Measurements from ENCODE around the gene GPR156. TPM values are rescaled to one million over a fixed set of nuclear protein-coding genes. Genes with fewer than 3 reads are reported as not detected.

Gene GPR156
- total and polyA plus RNA-seq, 2 donors (not counting 3 experiments of a cell fraction or from before 2014, with no cell fraction given) = 0.14 to 0.27 TPM

DNA sequence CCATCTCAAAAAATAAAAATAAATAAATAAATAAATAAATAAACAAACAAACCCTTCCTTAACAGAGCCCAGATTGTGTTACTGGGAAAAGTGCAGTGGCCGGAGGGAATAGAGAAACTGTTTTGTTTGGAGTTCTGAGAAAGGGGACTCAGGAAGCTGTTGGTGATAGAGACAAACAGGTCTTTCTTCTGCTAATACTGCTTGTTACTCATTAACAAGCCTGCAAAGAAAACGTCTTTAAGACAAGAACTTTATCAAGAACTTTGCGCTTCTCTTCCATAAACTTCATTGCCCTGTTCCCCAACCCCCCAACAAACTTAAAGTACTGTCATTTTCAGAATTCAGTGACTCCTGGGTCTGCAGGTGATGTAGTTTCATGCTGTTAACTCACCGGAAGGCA lies 122.0 kb downstream of the GPR156 start:
- Histone ChIP-seq H3K4me1 (ENCODE audit: control insufficient read depth, extremely low read depth, insufficient read depth, low read length) (no peaks in the 10 kb centered on the region), H3K36me3 (ENCODE audit: control insufficient read depth in 2 of 2, extremely low read depth in 1 of 2, insufficient read depth in 2 of 2, low read length in 2 of 2) (no peaks in the 10 kb centered on the region), H3K27ac (ENCODE audit: insufficient read depth, low read depth, low read length) (no peak overlapping the region), H3K9me3 (replicated peaks; ENCODE audit: control insufficient read depth, insufficient read depth, low read length) (no peaks in the 10 kb centered on the region), H3K4me2 (ENCODE audit: insufficient read depth, low read length) (no peak overlapping the region), H3K79me2 (ENCODE audit: control insufficient read depth, insufficient read depth, low read length) (no peaks in the 10 kb centered on the region), H4K20me1 (replicated peaks; ENCODE audit: control insufficient read depth, extremely low read depth, insufficient read depth, low read length) (no peaks in the 10 kb centered on the region), H3K27me3 (ENCODE audit: control insufficient read depth in 2 of 2, insufficient read depth in 2 of 2, low read length in 2 of 2) (peaks cover 2 to 3% of the 10 kb centered on the region in 2 experiments), H2AFZ (ENCODE audit: low read depth, low read length) (no peak overlapping the region), H3K4me3 (replicated peaks in 1 of 3; ENCODE audit: insufficient read depth in 1 of 3, low read depth in 1 of 3, low read length in 3 of 3) (no peak overlapping the region), H3K9me1 (replicated peaks; ENCODE audit: control insufficient read depth, extremely low read depth, insufficient read depth, low read length) (no peaks in the 10 kb centered on the region), H3K9ac (replicated peaks; ENCODE audit: extremely low read depth, insufficient read depth, low read length) (no peak overlapping the region)
- DNase-seq (ENCODE audit: low read depth, low spot score) (no peak), FAIRE-seq (no peak)
- CTCF ChIA-PET = interaction anchor here (1.6 kb wide), 1 partner anchor 9 kb away, joined by 3 read pairs; no protein-coding TSS in a partner anchor
- POLR2A ChIA-PET = no interaction called here
- no TSS peak for BruUV-seq (replicated peaks)
- no peak for TF ChIP-seq FOS (IDR thresholded peaks at IDR 0.05; ENCODE audit: borderline replicate concordance, insufficient read depth, low read length)
- TF ChIP-seq, protein P1, sequence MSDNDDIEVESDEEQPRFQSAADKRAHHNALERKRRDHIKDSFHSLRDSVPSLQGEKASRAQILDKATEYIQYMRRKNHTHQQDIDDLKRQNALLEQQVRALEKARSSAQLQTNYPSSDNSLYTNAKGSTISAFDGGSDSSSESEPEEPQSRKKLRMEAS (IDR thresholded peaks at IDR 0.05; ENCODE audit: insufficient read depth, insufficient read length) = no peak
- TF ChIP-seq POLR2AphosphoS5 (IDR thresholded peaks at IDR 0.05; ENCODE audit: insufficient read depth, low read depth, low read length) = no peak
- no peak for TF ChIP-seq POLR2A (IDR thresholded peaks at IDR 0.05; ENCODE audit: low read depth, low read length)
- TF ChIP-seq, protein P2, sequence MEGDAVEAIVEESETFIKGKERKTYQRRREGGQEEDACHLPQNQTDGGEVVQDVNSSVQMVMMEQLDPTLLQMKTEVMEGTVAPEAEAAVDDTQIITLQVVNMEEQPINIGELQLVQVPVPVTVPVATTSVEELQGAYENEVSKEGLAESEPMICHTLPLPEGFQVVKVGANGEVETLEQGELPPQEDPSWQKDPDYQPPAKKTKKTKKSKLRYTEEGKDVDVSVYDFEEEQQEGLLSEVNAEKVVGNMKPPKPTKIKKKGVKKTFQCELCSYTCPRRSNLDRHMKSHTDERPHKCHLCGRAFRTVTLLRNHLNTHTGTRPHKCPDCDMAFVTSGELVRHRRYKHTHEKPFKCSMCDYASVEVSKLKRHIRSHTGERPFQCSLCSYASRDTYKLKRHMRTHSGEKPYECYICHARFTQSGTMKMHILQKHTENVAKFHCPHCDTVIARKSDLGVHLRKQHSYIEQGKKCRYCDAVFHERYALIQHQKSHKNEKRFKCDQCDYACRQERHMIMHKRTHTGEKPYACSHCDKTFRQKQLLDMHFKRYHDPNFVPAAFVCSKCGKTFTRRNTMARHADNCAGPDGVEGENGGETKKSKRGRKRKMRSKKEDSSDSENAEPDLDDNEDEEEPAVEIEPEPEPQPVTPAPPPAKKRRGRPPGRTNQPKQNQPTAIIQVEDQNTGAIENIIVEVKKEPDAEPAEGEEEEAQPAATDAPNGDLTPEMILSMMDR (IDR thresholded peaks at IDR 0.05; ENCODE audit: extremely low read depth in 1 of 2, insufficient read depth in 1 of 2, low read depth in 1 of 2, low read length in 2 of 2) = no peak
- TF ChIP-seq GATA2 (IDR thresholded peaks at IDR 0.05; ENCODE audit: insufficient read depth, insufficient read length, low read depth, low read length) = no peak
- no peak for TF ChIP-seq JUN (IDR thresholded peaks at IDR 0.05; ENCODE audit: borderline replicate concordance, insufficient read depth, insufficient read length, low read depth)
- no peak for TF ChIP-seq MYC (IDR thresholded peaks at IDR 0.05; ENCODE audit: low read depth, low read length)
- no peak for TF ChIP-seq EZH2 (IDR thresholded peaks at IDR 0.05; ENCODE audit: borderline replicate concordance, low read depth, low read length, severe bottlenecking)
- intact Hi-C loops (cut with micrococcal nuclease) = no loop called here
- dilution Hi-C loops (cut with MboI; ENCODE audit: extremely low pct_ligation_motif_present, low sequenced_read_pairs) = no loop called here

Measured in endothelial cell of umbilical vein (primary cell).